GM20000 (cell line): ENCODE results near the gene BRIP1.
"Not testable (repeated sequence)": the region's sequence is repeated elsewhere in the genome, so short reads cannot be mapped to it uniquely, and the experiment has no call there.

Experiments used
- DNase-seq: peaks from one replicate; pipeline ENCODE4 v3.0.0; 2012; ENCODE audit warnings: low spot score
- TF ChIP-seq, protein P1 (sequence below): IDR thresholded peaks from 2 replicates; pipeline ENCODE4 v1.5.1; 2012; ENCODE audit warnings: mild to moderate bottlenecking, control low read depth; ENCODE audit errors: extremely low read depth, missing control alignments

BRIP1 gene

DNA sequence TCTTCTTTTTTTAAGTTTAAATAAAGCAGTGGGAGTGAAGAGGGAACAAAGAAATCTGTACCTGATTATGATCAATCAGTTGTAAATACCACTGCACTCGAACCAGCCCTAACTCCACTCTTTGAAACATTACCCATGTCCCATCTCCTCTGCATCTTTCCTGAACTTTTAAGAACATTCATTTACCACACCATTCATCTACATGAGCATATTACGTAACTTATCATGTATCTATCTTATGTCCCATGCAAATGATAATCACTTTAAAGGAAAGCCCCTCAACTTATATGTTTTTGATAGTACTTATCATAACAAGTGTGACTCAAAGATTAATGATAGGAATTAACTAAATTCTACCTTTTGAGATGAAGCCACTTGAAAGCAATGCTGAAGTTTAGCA is 10.7 kb upstream of the BRIP1 start:
- no peak for DNase-seq
- TF ChIP-seq, protein P1, sequence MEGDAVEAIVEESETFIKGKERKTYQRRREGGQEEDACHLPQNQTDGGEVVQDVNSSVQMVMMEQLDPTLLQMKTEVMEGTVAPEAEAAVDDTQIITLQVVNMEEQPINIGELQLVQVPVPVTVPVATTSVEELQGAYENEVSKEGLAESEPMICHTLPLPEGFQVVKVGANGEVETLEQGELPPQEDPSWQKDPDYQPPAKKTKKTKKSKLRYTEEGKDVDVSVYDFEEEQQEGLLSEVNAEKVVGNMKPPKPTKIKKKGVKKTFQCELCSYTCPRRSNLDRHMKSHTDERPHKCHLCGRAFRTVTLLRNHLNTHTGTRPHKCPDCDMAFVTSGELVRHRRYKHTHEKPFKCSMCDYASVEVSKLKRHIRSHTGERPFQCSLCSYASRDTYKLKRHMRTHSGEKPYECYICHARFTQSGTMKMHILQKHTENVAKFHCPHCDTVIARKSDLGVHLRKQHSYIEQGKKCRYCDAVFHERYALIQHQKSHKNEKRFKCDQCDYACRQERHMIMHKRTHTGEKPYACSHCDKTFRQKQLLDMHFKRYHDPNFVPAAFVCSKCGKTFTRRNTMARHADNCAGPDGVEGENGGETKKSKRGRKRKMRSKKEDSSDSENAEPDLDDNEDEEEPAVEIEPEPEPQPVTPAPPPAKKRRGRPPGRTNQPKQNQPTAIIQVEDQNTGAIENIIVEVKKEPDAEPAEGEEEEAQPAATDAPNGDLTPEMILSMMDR, result no peak

DNA sequence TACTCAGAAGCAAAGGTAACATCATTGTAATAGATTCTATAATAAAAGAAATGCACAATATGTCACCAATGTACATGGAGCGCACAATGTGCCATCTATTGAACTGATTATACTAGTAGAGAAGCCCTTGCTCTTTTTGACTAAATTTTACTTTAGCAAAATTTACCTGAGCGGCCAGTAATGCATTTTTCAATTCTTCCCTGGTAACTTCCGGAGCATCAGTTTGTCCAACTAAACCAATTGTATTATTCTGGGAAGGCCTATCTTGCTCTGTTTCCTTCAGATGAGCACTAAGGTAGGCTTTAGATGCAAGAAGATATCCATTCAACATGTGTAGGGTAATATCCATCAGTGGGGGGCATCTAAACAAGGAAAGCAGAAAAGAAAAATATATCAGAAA is 8.8 kb upstream of the BRIP1 start:
- TF ChIP-seq, protein P1, result no peak

DNA sequence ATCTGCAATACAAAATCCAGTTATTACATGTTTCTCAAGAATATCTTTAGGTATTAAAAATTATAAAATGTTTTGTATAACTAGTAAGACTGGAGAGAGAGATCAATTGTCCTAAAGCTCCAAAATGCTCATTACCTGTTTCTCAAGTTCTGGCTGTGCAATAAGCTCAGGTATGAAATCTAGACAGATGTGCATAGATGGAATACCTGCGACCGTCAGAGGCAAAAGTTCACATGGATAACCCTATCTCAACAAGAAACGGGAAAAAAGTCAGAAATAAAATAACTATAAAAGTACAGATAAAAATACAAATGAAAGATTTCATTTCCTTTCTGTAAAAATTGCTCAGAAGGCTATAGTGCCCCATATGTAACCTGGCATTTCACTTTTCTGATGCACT is 5.8 kb upstream of the BRIP1 start:
- TF ChIP-seq, protein P1, result no peak
- no peak for DNase-seq

More for the DNA sequence above, 8.8 kb upstream of the BRIP1 start:
- DNase-seq, result no peak

DNA sequence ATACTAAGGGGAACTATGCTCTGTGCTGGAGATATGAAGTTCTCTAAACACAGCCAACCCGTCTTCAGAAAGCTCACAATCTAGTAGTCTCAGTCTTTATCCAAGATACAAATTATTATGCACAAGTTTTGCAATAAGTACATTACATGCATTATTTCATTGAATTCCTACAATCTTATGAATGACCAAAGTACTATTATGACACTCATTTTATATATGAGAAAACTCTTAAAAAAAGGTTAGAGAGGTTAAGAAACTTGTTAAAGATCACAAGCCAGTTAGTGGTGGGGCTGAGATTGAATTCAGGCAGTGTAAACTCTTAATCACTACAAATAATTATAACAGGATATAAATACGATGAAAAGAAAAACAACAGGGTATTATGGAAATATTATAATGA is 4.7 kb upstream of the BRIP1 start:
- TF ChIP-seq, protein P1, result no peak
- DNase-seq, result no peak

DNA sequence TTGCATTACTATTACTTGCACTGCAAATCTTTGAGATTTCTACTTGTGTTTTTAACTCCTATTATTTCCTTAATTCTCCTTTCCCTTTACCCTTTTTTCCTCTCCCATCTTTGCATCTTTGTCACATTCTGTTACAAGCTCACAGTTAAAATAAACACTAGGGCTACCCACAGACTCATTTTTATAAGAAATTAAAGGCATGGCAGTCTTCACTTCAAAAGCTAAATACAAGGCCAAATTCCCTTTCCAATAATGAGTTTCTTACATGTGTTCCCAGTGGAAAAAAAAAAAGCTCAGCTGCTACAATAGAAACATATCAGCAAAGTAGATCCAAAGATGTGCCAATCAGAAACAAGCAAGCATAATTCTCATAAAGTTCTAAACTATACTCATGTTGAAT is 3.7 kb upstream of the BRIP1 start:
- no peak for DNase-seq
- TF ChIP-seq, protein P1, result no peak

DNA sequence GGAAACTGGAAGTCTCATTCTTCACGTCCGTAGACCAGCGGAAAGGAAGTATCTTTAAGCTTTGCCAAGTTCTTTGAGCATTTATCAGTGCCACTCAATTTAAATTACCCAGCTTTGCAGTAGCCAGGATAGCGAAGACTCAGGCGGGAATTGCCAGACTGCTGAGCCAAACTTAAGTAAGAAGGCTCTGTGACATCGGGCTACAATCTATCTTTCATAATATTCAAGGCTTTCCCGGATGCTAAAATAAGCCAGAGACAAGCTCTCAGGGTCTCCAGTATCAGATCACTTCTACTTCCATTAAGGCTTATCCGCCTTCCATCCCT is 436 bp upstream of the BRIP1 start:
- TF ChIP-seq, protein P1, result no peak
- no peak for DNase-seq

DNA sequence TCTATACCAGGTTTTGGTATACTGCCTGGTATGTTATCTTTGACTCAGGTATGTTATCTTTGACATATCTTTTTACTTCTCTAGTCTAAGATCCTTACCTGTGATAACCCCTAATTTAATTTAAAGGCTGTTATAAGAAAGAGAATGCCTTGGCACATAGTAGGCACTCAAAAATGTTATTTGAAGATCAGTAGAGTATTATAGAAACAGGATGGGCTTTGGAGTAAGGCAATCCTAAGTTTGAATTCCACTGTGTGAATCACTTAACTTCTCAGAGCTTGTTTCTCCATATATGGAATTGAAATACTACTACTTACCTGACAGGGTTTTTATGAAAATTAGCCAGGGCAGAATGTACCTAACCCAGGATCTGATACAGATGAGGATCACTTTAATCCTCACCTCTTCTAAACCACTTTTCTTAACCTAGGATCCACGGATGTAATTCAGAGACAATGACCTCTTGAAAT is 1.2 kb downstream of the BRIP1 start:
- DNase-seq, result no peak
- TF ChIP-seq, protein P1, result no peak

DNA sequence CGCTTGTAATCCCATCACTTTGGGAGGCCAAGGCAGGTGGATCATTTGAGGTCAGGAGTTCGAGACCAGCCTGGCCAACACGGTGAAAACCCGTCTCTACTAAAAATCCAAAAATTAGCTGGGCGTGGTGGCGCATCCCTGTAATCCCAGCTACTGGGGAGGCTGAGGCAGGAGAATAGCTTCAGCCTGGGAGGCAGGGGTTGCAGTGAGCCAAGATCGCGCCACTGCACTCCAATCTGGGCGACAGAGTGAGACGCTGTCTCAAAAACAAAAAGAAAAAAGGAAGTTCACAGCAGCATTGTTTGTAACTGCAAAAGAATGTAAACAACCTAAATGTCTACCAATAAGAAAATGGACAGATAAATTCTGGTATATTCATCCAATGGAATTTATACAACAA is 2.9 kb downstream of the BRIP1 start:
- not testable (repeated sequence) for DNase-seq
